OCI-LY3 (cell line): ENCODE results near the gene SCYGR6.

ENCODE experiments used
- CTCF ChIP-seq: fragments of 200-600, 300-600 bp; sonication (generic); IDR thresholded peaks from 2 replicates; pipeline ENCODE4 v1.5.1; 2014; ENCODE audit warnings: antibody characterized with exemption, low read length, low read depth
- EZH2phosphoT487 ChIP-seq: fragments of 200-600 bp; shearing (Covaris generic); IDR thresholded peaks from 2 replicates; pipeline ENCODE4 v1.6.1; 2018; ENCODE audit warnings: antibody characterized with exemption, mixed run types, low read depth

- no peak for TF ChIP-seq CTCF
- TF ChIP-seq EZH2phosphoT487: no peak
These were observed 46.6 kb downstream of the SCYGR6 start for GRCh38 chr2:227677928-227678327.
